Fibroblast of mammary gland (primary cell): ENCODE results near the gene RBMS3.

Source experiments
- DNase-seq: peaks from one replicate; pipeline ENCODE4 v3.0.0-alpha.2; 2010; ENCODE audit warnings: low read depth
- H3K4me3 ChIP-seq: 2 replicates; pipeline ENCODE4 v1.5.1; 2011; ENCODE audit warnings: low read depth, mild to moderate bottlenecking, low read length, moderate library complexity; ENCODE audit not compliant: control insufficient read depth
- CTCF ChIP-seq: conservative IDR thresholded peaks from 2 replicates; pipeline ENCODE4 v1.5.1; 2011; ENCODE audit warnings: low read depth, low read length, inconsistent platforms; ENCODE audit not compliant: control insufficient read depth, insufficient read depth

RBMS3 gene

GRCh38 chr3:29697989-29698388, 417.1 kb downstream of the RBMS3 start:
- TF ChIP-seq CTCF = no peak
- DNase-seq = peak; percentile 43
- H3K4me3 ChIP-seq = no peak overlapping the region

GRCh38 chr3:29700256-29700655, 419.4 kb downstream of the RBMS3 start:
- H3K4me3 ChIP-seq = no peak overlapping the region
- DNase-seq = no peak
- no peak for TF ChIP-seq CTCF

DNA sequence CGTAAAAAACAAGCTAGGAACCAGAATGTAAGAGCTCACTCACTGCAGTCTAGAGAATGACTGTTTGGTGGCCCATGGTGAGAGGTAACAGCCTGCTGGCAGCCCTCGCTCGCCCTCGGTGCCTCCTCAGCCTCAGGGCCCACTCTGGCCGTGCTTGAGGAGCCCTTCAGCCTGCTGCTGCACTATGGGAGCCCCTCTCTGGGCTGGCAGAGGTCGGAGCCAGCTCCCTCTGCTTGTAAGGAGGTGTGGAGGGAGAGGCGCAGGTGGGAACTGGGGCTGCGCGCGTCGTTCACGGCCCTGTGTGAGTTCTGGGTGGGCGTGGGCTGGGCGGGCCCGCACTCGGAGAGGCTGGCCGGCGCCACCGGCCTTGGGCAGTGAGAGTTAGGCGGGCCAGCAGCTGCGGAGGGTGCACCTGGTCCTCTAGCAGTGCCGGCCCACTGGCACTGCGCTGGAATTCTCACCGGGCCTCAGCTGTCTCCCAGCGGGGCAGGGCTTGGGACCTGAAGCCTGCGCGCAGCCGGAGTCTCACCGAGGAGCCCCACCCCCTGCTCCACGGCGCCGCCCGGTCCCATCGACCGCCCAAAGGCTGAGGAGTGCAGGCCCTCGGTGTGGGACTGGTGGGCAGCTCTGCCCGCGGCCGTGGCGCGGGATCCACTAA, 420.6 kb downstream of the RBMS3 start:
- no peak overlapping the region for H3K4me3 ChIP-seq
- no peak for TF ChIP-seq CTCF

DNA sequence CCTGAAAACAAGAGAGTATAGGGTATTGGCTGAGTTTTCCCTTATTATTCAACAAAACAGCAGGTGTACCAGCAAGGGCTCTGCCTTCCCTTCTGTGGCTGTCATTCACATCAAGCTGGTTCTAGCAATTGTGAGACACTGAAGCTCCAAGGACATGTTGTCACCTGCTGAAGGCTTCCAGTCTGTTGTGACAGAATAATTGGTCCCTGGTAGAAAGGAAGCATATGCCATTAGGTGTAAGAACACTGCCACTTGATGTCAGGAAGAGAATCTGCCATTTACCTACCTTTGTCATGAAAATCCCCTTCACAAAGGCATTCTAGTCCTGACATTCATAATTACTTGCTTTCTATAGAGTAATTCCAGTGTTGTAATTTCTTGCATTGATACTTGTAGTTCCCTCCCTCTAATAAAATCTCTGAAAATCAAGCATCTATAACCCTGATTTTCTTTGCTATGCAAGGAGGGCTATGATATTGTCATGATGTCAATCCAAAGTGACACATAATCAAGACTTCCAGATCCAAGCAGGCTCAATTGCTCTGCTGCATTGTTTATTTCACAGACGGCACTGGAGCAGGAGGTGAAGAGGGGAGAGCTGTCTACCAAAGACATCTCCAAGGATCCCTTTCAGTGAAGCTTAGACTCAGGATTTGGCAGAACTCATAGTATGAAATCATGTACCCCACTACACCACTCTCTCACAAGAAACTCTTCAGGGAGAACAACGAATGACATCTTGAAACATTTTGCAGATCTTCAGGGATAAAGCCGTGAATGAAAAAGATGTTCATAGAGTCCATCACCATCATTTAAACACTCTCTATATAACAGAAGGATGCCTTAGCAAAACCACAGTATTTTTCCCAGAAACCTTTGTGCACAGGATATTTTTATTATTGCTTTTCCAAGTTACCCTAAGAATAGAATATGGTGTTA, 425.3 kb downstream of the RBMS3 start:
- no peak overlapping the region for H3K4me3 ChIP-seq
- DNase-seq = no peak
- no peak for TF ChIP-seq CTCF

More for the DNA sequence above, 420.6 kb downstream of the RBMS3 start:
- no peak for DNase-seq

- no peak for DNase-seq
- no peak for TF ChIP-seq CTCF
- no peak overlapping the region for H3K4me3 ChIP-seq
Observed at GRCh38 chr3:29708884-29709283, 428.0 kb downstream of the RBMS3 start.

DNA sequence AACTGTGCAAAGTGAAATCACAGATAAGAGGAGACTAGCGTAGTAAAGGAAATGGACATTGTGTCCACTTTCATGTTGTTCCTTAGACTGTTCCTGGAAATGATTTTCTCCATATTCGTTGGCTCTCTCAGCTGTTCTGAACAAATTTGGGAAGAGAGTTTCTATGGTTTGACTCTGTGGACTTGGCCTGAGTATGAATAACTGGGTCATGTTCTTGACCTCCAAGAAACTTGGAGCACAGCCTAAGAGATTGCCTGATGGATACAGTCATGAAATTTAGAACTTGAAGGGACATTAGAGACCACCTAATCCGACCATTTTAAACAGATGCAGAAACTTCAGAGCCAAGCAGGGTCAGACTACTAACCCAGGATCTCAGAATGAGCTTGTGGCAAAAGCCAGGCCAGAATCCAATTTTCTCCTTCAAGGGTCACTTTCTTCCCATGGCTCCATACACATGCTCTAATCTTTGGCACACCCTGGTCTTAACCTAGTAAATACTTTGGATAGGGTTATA, 430.4 kb downstream of the RBMS3 start:
- no peak for TF ChIP-seq CTCF
- no peak overlapping the region for H3K4me3 ChIP-seq

More for the DNA sequence above, 430.4 kb downstream of the RBMS3 start:
- peak; percentile 31 for DNase-seq
